ENCODE data around the gene RENBP.
A peak's percentile ranks its signal among the peaks of the same experiment; 100 is the strongest.

RENBP gene

GRCh38 chrX:153927672-153927921, 16.8 kb downstream of the RENBP start:
- H3K4me3 ChIP-seq (ENCODE audit: low read depth, low read length) = peak overlapping the region; percentile 76
- no peak for TF ChIP-seq CTCF (IDR thresholded peaks at IDR 0.05; ENCODE audit: borderline replicate concordance, insufficient read depth, low read depth, low read length)

- H3K4me3 ChIP-seq (ENCODE audit: low read depth, low read length) = peak overlapping the region; percentile 84
Observed at GRCh38 chrX:153926858-153927671, 17.4 kb downstream of the RENBP start.

DNA sequence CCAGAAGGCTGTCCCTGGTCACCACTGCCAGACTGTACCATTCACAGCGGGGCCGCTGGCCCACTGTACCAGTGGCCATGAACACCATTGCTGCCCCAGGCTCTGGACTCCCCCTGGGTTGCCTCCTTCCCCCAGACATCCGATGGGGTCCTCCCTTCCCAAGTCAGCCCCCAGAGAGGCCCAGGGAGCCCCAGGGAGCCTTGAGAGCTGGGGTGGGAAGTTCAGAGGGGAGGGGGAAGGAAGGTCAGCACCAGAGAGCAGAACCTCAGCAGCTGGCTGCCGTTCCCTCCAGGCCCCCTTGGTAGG, 17.9 kb downstream of the RENBP start:
- H3K4me3 ChIP-seq (ENCODE audit: low read depth, low read length) = peak overlapping the region; percentile 84
- no peak for TF ChIP-seq CTCF (IDR thresholded peaks at IDR 0.05; ENCODE audit: borderline replicate concordance, insufficient read depth, low read depth, low read length)

More at GRCh38 chrX:153926858-153927671, 17.4 kb downstream of the RENBP start:
- no peak for TF ChIP-seq CTCF (IDR thresholded peaks at IDR 0.05; ENCODE audit: borderline replicate concordance, insufficient read depth, low read depth, low read length)

DNA sequence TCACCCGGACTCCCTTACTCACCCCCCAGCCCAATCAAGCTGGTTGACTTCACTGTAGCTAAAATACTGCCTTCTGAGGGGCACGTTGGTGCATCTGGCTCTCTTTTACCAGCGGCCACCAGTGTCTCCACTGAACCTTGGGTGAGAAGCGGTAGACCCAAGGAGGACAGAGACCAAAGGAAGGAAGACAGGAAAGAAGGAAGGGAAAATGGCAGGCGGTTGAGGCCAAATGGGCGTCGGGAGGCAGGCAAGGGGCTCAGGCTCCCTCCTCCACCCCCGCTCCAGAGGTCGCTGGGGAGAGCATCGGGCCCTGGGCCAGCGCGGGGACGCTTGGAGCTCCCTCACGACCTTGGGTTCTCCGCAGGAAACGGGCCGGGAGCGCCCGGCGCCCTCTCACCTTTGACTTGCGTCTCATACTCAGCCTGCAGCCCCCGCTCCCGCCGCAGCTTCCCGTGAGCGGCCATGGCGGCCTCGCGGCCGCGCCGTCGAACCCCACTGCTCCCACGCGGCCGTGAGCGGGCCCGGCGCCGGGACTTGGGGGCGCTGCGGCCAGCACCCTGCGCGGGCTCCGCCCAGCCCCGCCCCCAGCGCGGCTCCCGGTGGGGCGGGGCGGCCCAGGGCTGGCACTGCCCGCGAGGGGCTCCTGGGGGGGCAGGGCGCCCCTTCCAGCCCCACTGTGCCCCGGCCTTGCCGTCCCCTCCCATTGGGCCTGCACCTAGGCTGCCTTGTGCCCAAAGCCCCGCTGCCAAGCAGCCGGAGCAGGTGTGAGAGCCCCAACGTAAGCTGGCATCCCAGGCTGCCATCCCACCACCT, 18.5 kb downstream of the RENBP start, which contains the start of gene ARHGAP4:
Gene ARHGAP4 (minus strand): TSS at position 526 of the 813 bp plus-strand sequence. CDS start 62 bp downstream, at position 464.
- no peak for TF ChIP-seq CTCF (IDR thresholded peaks at IDR 0.05; ENCODE audit: borderline replicate concordance, insufficient read depth, low read depth, low read length)
- peak within 1 kb of the TSS; percentile 84 for H3K4me3 ChIP-seq (ENCODE audit: low read depth, low read length)

DNA sequence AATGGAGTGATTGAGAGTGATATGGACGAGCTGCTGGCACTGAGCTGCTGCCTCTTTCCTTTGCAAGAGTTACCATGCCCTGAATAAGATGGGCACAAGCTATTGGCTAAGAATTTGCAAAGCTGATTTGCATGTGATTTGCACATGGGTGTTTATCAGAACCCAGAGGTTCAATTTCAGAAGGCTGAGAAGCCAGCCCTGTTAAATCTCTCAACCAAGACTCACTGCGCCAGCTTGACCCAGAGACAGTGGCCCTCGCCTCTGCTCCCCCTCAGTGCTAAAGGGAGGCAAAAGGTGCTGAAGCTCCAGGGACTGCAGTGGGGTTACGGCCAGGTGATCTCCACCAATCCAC, 19.1 kb downstream of the RENBP start:
- TF ChIP-seq CTCF (IDR thresholded peaks at IDR 0.05; ENCODE audit: borderline replicate concordance, insufficient read depth, low read depth, low read length) = no peak

DNA sequence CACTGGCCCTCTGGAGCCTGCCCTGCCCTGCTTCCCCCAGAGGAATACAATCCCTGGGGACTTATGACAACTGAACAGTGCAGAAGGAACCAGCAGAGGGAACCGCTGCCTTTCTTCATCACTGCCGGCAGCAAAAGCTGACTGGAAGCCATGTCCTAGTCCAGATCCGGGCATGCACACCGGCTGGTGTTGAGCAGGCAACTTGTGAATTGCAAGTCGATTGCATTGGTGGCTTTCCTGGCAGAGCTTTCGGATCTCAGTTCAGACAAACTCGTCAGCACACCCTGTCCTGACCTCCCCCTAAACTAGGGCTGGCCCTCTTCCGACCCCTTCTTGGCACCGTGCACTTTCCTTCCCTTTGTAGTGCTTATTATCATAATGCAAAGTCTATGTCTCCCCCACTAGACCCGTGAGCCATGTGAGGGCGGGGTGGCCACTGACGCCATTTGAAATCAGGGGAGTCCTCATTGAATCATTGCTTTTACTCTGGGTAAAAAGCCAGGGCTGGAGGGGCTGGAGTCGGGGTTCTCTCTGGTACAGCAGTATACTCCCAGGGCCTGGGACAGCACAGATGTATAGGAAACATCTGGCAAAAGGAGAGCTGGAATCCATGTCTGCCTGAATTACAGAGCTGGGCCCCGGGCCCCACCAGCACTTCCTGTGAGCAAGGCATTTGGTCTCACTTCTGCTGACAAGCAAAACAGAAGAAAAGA, 20.1 kb downstream of the RENBP start:
- H3K4me3 ChIP-seq (ENCODE audit: low read depth, low read length) = peak overlapping the region; percentile 84
- TF ChIP-seq CTCF (IDR thresholded peaks at IDR 0.05; ENCODE audit: borderline replicate concordance, insufficient read depth, low read depth, low read length) = 0 out of 2 replicates have a peak, but pooled peaks have one; percentile 17

More for the DNA sequence above, 19.1 kb downstream of the RENBP start:
- H3K4me3 ChIP-seq (ENCODE audit: low read depth, low read length) = peak overlapping the region; percentile 84
